ENCODE results near the gene TBX15. TPM values are rescaled to one million over a fixed set of nuclear protein-coding genes. Genes with fewer than 3 reads are reported as not detected.

Gene TBX15
- polyA plus RNA-seq, 1 donor from 2014 or later: not detected

DNA sequence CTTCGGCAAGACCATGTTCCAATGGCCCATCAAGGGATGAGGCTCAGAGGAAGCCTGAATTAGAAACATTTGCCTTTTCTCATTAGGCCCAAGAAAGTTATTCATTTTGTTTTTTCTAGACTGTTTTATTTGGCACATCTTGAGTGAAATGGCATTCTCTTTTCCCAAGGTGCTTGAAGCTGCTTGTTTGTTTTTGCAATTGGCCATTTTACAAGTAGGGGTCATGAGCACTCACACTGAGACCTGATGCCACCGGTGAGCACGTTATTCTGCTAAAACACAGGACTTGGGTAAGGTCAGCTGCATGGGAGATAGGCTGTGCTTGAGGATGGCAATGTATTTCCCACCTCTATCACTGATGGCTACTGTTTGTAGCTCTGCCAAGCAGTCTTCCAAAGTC, 128.1 kb downstream of the TBX15 start:
- Mint-ChIP-seq H3K4me3 (no peak overlapping the region), H3K27ac (no peak overlapping the region), H3K36me3 (no peaks in the 10 kb centered on the region), H3K4me1 (no peaks in the 10 kb centered on the region), H3K27me3 (no peaks in the 10 kb centered on the region), H3K9me3 (no peaks in the 10 kb centered on the region)

DNA sequence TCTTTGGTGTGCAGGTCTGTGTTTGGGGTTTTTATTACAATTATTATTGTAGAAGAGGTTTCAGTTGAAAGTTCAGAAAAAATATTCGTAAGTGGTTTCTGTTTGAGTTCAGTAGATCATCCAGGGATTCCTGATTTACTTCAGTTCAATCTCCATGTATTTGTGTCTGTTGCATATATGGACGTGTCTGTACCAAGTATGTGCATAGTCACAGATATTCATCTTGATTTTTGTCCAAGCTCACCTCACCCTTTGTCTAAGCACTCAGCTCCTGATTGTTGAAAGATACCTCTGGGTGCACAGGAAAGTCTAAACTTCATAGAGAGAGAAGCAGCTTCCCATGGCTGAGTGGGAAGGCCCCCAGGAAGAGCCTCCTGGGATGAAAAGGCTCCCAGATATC, 141.7 kb downstream of the TBX15 start:
- Mint-ChIP-seq H3K36me3 (no peaks in the 10 kb centered on the region), H3K4me1 (peaks cover 0 to 3% (median 3%) of the 10 kb centered on the region in 3 donors), H3K4me3 (no peak overlapping the region), H3K27ac (no peak overlapping the region), H3K9me3 (peaks cover 0 to 2% (median 0%) of the 10 kb centered on the region in 3 donors), H3K27me3 (peaks cover 4% of the 10 kb centered on the region)

DNA sequence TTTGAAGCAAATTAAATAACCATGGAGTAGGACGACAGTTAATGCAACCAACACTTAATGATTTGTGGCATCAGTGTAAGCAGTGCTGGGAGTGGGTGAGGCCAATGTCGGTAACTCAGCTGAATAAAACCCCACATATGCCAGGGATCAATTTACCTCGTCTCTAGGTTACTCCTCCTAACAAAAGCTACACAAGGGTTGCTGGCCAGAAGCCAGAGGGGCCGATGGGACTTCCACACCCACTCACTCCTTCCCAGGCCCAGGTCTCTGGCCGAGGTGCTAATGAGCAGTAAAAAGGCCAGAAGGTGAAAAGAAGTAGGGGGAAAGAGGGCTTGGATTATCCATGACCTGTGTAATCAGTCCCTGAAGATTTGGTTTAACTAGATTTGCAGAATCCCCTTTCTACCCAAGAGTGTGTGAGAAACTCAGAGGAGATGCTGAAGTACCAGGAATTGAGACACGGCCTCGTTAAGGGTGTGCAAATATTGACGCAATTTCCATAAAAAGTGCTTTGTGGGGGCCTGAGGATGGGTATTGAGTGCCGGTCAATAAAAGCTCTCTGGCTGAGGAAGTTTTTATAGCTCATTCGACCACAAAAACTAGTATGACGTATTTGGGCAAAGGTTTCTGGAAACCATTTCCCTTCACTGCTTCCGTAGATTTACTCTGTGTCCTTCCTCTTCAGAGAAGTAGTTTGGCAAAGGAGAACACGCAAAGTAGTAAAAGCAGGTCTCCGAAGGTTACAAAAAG, 145.5 kb downstream of the TBX15 start:
- Mint-ChIP-seq H3K4me3 (no peak overlapping the region), H3K9me3 (no peaks in the 10 kb centered on the region)

DNA sequence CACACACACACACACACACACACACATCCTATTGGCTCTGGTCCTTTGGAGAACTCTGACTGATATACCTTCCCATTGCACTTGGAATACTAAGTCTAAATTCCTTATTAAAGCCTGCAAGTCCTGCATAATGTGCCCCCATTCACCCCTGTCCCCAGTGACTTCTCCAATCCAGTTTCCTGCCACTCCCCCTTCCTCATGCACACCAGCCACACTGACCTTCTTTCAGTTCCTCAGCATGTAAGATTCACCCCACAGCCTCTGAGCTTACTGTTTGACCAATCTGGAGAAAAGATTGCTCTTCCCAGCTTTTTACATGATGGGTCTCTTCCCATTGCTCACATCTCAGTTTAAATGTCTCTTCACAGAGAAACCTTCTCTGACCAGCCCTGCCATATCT, 146.6 kb downstream of the TBX15 start:
- peaks cover 0 to 4% (median 3%) of the 10 kb centered on the region in 3 donors for H3K4me1 Mint-ChIP-seq
- H3K4me3 Mint-ChIP-seq: no peak overlapping the region
- H3K27ac Mint-ChIP-seq: no peak overlapping the region
- no peaks in the 10 kb centered on the region for H3K36me3 Mint-ChIP-seq
- peaks cover 1% of the 10 kb centered on the region for H3K27me3 Mint-ChIP-seq
- peaks cover 0 to 3% (median 0%) of the 10 kb centered on the region in 3 donors for H3K9me3 Mint-ChIP-seq

More for the DNA sequence above, 145.5 kb downstream of the TBX15 start:
- Mint-ChIP-seq H3K27me3 (no peaks in the 10 kb centered on the region), H3K36me3 (no peaks in the 10 kb centered on the region), H3K4me1 (peaks cover 0 to 4% (median 3%) of the 10 kb centered on the region in 3 donors), H3K27ac (no peak overlapping the region)

Other genes starting within 250 kb of the TBX15 start
- gene WARS2, start 152.3 kb upstream of the TBX15 start, polyA plus RNA-seq: 12.1 TPM